A549 (cell line): Measurements from ENCODE around the gene DUT.

Source experiments
- FOSB ChIP-seq: fragments of 250-450 bp; sonication (Bioruptor Pico); IDR thresholded peaks from 2 replicates; pipeline ENCODE4 v1.5.0; 2020; ENCODE audit warnings: mild to moderate bottlenecking, moderate library complexity
- POLR2A ChIP-seq: IDR thresholded peaks from 2 replicates; pipeline ENCODE4 v1.6.1; 2012; ENCODE audit warnings: mild to moderate bottlenecking, low read length
- ZFP36 ChIP-seq: fragments of 450-650 bp; IDR thresholded peaks from 2 replicates; pipeline ENCODE4 v1.6.1; 2014; ENCODE audit warnings: borderline replicate concordance; ENCODE audit not compliant: partially characterized antibody
- TF ChIP-seq, protein P1 (sequence below): fragments of >200 bp; sonication (Bioruptor Twin); formaldehyde crosslinking; IDR thresholded peaks from 3 replicates; pipeline ENCODE4 v1.5.1; 2016

DNA sequence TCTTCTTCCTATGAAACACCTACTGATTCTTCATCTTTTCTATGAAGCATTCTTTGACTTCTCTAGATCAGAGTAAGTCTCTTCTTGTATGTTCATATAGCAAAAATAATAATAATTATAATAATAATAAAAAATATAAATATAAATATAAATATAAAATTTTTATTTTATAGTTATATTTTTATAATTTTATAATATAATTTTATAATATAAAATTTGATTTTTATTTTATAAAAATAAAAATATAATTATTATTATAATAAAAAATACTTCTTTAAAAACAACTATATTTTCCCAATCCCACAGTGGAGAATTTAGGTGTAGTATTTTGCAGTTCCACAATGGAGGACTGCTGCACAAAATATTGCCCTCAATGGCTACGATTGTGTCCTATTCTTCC, 34.3 kb downstream of the DUT start:
- TF ChIP-seq, protein P1, sequence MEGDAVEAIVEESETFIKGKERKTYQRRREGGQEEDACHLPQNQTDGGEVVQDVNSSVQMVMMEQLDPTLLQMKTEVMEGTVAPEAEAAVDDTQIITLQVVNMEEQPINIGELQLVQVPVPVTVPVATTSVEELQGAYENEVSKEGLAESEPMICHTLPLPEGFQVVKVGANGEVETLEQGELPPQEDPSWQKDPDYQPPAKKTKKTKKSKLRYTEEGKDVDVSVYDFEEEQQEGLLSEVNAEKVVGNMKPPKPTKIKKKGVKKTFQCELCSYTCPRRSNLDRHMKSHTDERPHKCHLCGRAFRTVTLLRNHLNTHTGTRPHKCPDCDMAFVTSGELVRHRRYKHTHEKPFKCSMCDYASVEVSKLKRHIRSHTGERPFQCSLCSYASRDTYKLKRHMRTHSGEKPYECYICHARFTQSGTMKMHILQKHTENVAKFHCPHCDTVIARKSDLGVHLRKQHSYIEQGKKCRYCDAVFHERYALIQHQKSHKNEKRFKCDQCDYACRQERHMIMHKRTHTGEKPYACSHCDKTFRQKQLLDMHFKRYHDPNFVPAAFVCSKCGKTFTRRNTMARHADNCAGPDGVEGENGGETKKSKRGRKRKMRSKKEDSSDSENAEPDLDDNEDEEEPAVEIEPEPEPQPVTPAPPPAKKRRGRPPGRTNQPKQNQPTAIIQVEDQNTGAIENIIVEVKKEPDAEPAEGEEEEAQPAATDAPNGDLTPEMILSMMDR, result no peak
- TF ChIP-seq POLR2A (no peak), FOSB (no peak), ZFP36 (no peak)
